ENCODE measurements around the gene TGFBR3.

- TF ChIP-seq POLR2A (IDR thresholded peaks at IDR 0.05) (no peak), CTCF (IDR thresholded peaks at IDR 0.05) (no peak), EP300 (IDR thresholded peaks at IDR 0.05) (no peak)
Observed at GRCh38 chr1:91717839-91718238, 168.1 kb downstream of the TGFBR3 start.

Data from stomach (tissue), 4 donors.